GM19452 (cell line): ENCODE measurements around the gene SYDE1.
"Not testable (repeated sequence)": the region's sequence is repeated elsewhere in the genome, so short reads cannot be mapped to it uniquely, and the experiment has no call there.

Source experiments
- ATAC-seq: cut with Tn5 transposase; IDR thresholded peaks from one replicate; pipeline ENCODE4 v1.9.1; 2021; ENCODE audit not compliant: unreplicated experiment

SYDE1 gene, protein sequence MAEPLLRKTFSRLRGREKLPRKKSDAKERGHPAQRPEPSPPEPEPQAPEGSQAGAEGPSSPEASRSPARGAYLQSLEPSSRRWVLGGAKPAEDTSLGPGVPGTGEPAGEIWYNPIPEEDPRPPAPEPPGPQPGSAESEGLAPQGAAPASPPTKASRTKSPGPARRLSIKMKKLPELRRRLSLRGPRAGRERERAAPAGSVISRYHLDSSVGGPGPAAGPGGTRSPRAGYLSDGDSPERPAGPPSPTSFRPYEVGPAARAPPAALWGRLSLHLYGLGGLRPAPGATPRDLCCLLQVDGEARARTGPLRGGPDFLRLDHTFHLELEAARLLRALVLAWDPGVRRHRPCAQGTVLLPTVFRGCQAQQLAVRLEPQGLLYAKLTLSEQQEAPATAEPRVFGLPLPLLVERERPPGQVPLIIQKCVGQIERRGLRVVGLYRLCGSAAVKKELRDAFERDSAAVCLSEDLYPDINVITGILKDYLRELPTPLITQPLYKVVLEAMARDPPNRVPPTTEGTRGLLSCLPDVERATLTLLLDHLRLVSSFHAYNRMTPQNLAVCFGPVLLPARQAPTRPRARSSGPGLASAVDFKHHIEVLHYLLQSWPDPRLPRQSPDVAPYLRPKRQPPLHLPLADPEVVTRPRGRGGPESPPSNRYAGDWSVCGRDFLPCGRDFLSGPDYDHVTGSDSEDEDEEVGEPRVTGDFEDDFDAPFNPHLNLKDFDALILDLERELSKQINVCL

DNA sequence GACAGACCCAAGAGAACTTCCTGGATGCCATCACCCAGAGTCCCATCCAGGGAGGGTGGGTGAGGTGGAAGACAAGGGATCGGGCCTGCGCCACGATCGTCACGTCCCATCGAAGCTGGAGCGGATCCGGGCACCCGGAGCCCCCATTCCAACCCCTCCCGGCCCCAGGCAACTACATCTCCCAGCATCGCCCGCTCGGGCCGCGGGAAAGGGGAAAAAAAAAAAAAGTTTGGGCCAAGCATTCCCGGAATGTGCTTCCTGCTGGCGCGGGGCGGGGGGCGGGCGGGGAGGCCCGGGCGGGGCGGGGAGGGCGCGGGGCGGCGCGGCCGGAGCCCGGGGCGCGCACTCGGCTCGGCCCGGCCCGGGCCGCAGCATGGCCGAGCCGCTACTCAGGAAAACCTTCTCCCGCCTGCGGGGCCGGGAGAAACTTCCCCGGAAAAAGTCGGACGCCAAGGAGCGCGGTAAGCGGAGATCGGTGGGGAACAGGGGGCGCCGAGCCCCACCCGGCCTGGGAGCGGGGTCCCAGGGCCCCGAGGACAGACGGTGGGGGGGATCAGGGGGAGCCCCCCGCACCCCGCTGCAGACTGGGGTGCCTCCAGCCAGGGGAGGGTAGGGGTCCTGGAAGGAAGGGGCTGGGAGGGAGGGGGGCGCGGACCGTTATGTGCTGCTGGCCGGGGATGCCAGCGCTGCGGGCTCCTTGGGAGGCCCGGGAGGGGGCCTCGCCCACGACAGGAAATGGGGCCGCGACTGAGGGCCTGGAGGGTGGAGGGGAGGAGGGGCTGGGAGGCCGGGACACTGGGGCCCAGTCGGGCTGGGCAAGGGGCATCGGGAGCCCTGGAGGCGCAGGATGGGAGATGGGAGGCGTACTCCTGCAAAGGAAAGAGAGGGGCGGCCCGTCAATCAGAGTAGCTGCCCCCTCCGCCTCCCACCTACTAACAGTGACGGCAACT, at the start of gene SYDE1:
TSS of gene SYDE1 (plus strand) at position 341 of the 950 bp plus-strand sequence. CDS start at position 374, 33 bp downstream.
- ATAC-seq, result no peak

DNA sequence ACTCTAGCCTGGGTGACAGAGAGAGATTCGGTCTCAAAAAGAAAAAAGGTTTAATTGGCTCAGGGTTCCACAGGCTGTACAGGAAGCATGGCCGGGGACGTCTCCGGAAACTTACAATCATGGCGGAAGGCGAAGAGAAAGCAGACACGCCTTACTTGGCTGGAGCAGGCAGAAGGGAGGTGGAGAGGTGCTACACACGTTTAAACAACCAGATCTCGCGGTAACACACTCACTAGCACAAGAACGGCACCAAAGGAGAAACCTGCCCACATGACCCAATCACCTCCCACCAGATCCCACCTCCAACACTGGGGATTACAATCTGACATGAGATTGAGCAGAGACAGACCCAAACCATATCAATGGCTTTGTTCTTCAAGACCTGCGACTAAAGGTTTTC, 45.2 kb upstream of the SYDE1 start:
- no peak for ATAC-seq

DNA sequence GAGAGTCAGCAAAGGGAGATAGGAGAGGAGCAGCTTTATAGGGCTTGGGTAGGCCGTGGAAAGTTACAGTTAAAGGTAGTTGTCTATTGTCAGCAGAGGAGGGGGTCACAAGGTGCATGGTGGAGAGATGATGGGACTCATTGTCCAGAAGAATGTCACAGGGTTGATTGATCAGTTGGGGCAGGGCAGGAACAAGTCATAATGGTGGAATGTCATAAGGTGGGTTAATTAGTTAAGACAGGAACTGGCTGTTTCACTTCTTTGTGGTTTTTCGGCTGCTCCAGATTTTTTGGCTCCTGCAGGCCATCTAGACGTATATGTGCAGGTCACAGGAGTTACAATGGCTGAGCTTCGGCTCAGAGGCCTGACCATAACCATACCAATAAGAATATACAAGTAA, 36.8 kb upstream of the SYDE1 start:
- ATAC-seq, result not testable (repeated sequence)

DNA sequence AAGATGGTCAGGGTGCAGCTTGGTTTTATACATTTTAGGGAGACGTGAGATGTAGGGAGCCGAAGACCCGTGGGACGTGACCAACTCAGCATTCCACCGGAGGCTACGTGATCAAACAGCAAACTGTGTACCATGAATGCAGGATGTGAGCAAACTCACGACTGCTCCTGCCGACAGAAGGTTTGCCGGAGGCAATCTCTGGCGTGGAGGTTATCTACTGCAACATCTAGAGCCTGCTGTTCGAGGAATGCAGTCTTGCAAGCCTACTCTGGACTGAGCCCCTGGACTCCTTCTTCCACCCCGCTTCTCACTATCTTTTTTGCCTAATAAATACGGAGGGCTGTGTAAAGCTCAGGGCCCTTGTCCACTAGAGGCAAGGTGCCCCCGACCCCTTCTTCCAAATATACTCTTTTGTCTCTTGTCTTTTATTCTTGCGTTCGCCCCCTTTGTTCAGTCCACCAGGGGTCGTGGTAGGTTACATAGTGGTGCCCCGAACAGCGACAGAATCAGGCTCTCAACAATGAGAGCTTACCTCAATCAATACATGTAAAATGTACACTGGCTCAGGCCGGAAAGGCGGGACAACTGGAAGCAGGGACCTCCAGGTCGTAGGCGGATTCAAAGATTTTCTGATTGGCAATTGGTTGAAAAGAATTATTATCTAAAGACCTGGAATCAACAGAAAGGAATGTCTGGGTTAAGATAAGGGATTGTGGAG, 34.1 kb upstream of the SYDE1 start:
- ATAC-seq, result no peak

DNA sequence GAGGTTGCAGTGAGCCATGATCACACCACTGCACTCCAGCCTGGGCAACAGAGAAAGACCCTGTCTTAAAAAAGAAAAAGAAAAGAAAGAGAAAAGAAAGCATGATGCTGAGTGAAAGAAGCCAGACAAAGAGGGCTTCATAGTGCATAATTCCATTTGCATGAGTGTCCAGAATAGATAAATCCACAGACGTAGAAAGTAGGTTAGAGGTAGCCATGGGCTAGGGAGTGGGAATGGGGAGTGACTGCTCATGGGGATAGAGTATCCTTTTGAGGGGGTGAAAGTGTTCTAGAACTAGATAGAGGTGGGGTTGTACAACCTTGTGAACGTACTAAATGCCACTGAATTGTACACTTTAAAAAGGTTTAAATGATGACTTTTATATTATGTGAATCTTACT, 32.8 kb upstream of the SYDE1 start:
- ATAC-seq, result no peak

DNA sequence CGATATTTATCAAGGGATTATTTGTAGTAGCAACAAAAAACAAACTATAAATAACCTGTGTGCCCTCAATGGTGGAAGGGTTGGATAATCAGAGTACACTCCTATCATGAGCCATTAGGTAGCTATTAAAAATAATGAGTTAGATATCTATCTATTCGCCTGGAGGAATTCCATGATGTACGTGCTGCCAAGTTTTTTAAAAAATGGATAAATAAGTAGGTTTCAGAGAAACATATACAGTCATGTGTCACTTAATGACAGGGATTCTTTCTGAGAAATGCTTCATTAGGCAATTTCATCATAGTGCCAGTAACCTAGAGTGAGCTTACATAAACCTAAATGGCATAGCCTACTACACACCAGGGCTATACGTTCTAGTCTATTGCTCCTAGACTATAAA, 31.4 kb upstream of the SYDE1 start:
- ATAC-seq, result no peak

DNA sequence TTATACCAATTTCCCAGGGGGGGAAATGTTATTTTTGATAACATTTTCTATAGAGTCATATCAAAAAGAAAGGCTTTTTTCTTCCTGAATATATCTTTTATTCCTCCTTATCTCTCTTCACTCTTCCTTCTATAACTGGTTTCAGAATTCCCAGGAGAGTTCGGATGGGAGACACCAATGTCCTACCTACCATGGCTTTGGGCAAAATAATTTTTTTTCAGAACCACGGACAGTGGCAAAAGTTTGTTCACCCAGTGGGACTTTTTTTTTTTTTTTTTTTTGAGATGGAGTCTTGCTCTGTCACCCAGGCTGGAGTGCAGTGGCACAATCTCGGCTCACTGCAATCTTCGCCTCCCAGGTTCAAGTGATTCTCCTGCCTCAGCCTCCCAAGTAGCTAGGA, 27.2 kb upstream of the SYDE1 start:
- not testable (repeated sequence) for ATAC-seq

DNA sequence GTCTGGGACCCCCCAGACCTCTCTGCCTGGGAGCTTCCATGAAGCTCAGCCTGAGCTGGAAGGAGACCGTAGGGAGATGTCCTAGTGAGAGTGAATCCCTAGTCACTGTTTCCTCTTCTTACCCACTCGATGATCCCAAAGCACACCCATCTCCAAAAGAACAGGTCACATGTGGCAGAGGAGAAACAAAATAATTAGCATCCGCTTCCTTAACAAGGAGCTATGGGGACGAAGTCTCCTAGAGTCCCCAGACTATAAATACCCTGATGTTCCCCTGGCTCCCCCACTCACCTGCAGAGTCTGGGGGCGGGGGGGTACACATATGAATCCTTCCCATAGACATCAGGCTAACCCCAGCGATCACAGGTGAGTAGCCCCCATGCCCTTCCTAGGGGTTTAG, 25.3 kb upstream of the SYDE1 start, which contains the start of gene OR1I1:
TSS of gene OR1I1 (plus strand) at position 301 of the 400 bp plus-strand sequence. CDS start 4,855 bp downstream, outside the sequence.
- no peak for ATAC-seq

DNA sequence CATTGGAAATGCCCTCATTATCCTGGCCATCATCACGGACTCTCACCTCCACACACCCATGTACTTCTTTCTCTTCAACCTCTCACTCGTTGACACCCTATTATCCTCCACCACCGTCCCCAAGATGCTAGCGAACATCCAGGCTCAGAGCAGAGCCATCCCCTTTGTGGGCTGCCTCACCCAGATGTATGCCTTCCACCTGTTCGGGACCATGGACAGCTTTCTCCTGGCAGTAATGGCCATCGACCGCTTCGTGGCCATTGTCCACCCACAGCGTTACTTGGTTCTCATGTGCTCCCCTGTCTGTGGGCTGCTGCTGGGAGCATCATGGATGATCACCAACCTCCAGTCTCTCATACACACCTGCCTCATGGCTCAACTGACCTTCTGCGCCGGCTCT, 20.0 kb upstream of the SYDE1 start:
- ATAC-seq, result no peak

DNA sequence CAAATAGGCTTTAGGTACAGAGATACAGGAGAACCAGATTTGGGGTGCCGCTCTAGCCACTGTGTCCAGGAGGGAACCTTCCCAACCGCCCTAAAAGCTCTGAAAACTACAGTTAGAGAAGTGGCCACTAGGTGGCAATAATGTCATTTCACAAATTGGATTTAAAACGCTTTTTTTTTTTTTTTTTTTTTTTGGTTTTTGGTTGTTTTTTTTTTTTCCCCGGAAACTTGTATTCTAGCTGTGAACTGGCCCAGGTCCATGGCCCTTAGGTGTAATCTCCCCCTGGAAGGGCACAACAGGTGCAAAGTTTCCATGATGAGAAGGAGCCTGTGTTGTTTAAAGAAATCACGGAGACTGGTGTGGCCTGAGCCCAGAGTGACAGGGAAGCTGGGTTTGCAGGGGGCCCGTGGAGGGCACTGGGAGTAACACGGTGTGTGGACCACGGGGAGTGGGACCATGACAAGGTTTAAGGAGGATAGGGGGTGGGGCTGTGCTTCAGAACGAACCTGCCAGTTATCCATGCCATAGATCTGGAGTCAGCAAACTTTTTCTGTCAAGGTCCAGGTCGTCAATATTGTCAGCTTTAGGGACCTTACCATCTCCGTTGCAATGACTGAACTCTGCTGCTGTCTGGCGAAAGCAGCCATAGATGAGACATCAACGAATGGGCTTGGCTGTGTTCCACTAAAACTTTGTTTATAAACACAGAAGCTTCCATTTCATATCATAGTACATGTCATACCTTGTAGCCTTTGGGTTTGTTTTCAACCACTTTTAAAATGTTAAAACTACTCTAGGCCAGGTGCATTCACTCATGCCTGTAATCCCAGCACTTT, 15.1 kb upstream of the SYDE1 start:
- no peak for ATAC-seq

DNA sequence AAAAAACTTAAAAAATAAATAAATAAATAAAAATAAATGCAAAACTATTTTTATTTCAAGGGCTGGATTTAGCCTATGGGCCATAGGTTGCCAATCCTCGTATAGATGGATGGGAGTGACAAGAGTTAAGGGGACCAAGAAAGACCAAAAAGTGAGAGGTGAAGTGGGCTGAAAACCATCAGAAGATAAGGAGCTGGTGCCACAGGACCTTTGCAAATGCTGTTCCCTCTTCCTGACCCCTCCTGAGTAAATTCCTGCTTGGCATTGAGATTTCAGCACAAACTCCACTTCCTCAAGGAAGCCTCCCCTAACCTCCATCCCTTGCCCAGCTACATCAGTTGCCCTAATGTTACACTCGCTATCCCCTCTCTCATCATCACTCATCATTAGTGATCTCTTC, 14.2 kb upstream of the SYDE1 start:
- no peak for ATAC-seq

DNA sequence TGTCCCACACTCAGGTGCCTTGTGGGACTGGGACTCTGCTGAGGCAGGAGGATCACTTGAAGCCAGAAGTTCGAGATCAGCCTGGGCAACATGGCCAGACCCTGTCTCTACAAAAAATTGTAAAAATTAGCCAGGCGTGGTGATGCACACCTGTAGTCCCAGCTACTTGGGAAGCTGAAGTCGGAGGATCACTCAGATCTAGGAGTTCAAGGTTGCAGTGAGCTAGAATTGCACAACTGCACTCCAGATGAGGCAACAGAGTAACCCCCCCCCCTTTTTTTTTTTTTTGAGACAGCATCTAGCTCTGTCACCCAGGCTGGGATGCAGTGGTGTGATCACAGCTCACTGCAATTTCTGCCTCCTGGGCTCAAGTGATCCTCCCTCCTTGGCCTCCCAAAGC, 11.0 kb upstream of the SYDE1 start:
- ATAC-seq, result no peak

DNA sequence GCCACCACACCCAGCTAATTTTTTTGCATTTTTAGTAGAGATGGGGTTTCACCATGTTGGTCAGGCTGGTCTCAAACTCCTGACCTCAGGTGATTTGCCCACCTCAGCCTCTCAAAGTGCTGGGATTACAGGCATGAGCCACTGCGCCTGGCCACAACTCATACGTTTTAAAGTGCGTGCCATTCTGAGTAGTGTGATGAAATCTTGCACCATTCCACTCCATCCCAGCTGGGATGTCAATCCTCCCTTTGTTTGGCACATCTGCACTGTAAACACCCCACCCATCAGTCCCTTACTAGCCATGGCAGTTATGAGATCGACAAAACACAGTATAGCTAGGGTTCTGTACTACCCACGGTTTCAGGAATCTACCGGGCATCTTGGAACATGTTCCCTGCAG, 9.2 kb upstream of the SYDE1 start:
- not testable (repeated sequence) for ATAC-seq

DNA sequence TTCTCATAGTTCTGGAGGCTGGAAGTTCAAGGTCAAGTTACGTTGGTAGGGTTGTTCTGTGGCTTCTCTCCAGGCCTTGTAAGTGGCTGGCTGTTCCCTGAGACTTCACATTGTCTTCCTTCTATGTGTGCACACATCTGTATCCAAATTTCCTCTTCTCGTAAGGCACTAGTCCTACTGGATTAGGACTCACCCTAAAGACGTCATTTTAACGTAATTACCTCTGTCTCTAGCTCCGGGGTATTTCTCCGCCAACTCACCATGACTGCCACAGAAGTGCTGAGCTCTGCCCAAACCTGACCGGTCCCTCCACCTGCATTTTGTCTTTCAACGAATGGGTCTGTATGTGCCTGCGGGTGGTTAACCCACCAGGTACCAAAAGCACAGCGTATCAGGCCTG, 8.7 kb upstream of the SYDE1 start:
- no peak for ATAC-seq

DNA sequence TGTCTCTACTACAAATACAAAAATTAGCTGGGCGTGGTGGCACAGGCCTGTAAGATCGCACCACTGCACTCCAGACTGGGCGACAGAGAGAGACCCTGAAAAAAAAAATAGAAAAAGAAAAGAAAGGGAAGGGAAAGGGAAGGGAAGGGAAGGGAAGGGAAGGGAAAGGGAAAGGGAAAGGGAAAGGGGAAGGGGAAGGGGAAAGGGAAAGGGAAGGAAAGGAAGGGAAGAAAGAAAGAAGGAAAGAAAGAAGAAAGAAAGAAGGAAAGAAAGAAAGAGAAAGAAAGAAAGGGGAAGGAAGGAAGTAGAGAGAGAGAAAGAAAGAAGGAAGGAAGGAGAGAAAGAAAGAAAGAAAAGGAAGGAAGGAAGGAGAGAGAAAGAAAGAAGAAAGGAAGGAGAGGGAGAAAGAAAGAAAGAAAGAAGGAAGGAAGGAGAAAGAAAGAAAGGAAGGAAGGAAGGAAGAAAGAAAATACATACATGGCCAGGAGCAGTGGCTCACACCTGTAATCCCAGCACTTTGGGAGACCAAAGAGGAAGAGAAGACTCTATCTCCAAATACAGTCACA, 8.1 kb upstream of the SYDE1 start:
- ATAC-seq, result no peak

DNA sequence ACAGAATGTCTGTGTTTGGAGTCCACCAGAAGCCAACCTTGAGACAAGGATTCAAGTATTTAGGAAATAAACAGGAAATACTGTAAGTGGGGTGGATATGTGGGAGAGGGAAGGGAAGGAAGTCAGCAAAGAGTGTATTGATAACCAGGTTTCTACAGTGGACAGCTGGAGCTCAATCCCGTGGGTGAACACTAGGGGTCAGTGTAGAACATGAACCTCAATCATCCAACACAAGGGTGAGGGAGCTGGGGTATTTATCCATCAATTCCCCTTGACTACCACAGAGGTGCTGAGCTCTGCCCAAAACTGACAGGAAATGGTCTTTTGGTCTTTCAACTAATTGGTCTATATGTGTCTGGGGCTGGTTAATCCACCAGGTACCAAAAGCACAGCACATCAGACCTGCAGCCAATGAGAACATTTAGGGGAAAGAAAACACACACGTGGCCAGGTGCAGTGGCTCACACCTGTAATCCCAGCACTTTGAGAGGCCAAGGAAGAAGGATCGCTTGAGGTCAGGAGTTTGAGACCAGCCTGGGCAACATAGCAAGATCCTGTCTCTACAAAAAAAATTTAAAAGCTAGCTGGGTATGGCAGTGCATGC, 5.6 kb upstream of the SYDE1 start:
- ATAC-seq, result no peak

DNA sequence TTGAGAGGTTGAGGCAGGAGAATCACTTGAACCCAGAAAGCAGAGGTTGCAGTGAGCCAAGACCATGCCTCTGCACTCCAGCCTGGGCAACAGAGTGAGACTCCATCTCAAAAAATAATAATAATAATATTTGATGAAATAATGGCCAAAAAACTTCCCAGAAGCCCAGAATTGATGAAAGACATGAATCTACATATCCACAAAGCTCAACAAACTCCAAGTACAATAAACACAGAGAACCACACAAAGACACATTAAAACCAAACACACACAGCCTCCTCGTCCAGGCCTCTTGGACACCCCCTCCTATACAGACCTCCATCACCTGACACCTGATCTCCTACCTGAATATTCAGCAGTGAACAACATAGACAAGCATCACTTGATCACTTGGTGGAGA, 3.2 kb upstream of the SYDE1 start:
- no peak for ATAC-seq

DNA sequence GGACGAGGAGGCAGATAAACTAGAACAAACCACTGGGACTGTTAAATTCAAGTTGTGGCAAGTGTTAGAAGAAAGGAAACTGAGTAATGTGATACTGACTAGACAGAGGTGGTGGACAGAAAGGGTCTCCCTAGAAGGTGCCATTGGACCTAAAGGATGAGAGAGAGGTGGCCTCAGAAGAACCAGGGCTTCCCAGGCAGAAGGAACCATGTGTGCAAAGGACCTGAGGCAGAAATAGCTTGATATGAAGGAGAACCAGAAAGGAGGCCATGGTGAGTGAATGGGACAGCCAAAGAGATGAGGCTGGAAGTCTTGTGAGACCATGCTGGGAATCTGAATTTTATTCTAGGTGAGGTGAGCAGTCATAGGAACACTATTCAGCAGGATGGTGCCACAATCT, 2.8 kb upstream of the SYDE1 start:
- no peak for ATAC-seq

DNA sequence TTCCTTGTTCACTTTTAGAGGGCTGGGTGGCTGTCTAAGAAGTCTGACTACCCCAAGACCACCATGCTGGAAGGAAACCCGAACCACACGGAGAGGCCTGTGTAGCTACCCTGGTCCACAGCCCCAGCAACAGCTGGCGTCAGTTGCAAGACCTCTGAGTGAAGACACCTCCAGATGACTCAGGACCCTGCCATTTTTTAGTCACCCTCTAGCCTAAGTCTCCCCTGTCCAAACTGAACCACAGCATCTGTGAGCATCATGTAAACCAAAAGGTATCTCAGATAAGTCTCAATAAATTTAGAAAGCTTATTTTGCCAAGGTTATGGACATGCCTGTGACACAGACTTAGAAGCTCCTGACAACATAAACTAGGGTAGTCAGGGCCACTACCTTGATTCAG, 2.2 kb upstream of the SYDE1 start:
- no peak for ATAC-seq
